ENCODE results near the gene AVEN.

The AVEN gene

DNA sequence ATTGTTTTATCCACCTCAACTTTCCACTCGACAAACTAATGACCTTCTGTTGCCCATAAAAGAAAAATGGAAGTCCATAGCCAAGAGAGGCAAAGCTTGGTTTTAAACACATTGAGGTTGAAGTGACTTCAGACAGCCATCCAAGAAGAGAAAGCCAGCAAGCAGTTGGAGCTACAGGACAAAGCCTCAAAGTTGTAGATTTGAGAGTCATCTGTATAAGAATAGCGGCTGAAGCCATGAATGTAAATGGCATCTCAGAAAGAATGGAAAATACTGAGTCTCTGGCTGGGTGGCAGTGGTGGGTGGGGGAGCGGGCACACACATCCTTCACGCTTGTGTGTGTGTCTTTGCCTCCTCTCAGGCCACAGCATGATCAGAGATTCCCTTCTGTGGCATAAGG, 194.8 kb downstream of the AVEN start:
- Histone ChIP-seq H3K79me2 (no peaks in the 10 kb centered on the region), H3K4me2 (ENCODE audit: low read length) (no peak overlapping the region), H3K9me3 (ENCODE audit: control insufficient read depth, low read length) (no peaks in the 10 kb centered on the region), H3K27me3 (ENCODE audit: control insufficient read depth, insufficient read depth, low read length) (no peaks in the 10 kb centered on the region), H3K4me3 (ENCODE audit: low read depth, low read length) (no peak overlapping the region), H3K27ac (no peak overlapping the region), H3K4me1 (no peaks in the 10 kb centered on the region), H3K9ac (no peak overlapping the region), H3K36me3 (ENCODE audit: control insufficient read depth, insufficient read depth, low read length) (no peaks in the 10 kb centered on the region), H2AFZ (no peak overlapping the region)
- TF ChIP-seq, protein P1, sequence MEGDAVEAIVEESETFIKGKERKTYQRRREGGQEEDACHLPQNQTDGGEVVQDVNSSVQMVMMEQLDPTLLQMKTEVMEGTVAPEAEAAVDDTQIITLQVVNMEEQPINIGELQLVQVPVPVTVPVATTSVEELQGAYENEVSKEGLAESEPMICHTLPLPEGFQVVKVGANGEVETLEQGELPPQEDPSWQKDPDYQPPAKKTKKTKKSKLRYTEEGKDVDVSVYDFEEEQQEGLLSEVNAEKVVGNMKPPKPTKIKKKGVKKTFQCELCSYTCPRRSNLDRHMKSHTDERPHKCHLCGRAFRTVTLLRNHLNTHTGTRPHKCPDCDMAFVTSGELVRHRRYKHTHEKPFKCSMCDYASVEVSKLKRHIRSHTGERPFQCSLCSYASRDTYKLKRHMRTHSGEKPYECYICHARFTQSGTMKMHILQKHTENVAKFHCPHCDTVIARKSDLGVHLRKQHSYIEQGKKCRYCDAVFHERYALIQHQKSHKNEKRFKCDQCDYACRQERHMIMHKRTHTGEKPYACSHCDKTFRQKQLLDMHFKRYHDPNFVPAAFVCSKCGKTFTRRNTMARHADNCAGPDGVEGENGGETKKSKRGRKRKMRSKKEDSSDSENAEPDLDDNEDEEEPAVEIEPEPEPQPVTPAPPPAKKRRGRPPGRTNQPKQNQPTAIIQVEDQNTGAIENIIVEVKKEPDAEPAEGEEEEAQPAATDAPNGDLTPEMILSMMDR (IDR thresholded peaks at IDR 0.05) = no peak

DNA sequence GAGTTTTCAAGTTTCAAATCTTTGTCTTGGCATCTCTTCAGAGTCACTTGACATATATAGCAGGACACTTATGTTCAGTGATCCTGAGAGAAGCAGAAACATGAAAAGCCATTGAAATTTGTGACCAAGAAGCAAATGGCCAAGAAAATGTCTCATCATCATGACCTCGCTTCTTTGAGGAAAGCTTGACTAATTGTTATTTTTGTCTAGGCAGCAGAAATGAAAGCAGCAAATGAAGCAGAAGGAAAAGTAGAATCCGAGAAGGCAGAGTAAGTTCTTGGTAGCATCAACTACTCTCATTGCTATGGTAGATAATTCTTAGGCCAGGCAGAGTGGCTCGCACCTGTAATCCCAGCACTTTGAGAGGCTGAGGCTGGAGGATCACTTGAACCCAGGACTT, 198.4 kb downstream of the AVEN start:
- Histone ChIP-seq H3K4me3 (ENCODE audit: low read depth, low read length) (no peak overlapping the region), H3K4me2 (ENCODE audit: low read length) (no peak overlapping the region), H2AFZ (no peak overlapping the region), H3K4me1 (no peaks in the 10 kb centered on the region), H3K27me3 (ENCODE audit: control insufficient read depth, insufficient read depth, low read length) (no peaks in the 10 kb centered on the region), H3K79me2 (no peaks in the 10 kb centered on the region), H3K9me3 (ENCODE audit: control insufficient read depth, low read length) (no peaks in the 10 kb centered on the region), H3K9ac (no peak overlapping the region), H3K27ac (no peak overlapping the region), H3K36me3 (ENCODE audit: control insufficient read depth, insufficient read depth, low read length) (no peaks in the 10 kb centered on the region)
- TF ChIP-seq, protein P1 (IDR thresholded peaks at IDR 0.05) = no peak

GRCh38 chr15:33839540-33839939, 199.5 kb downstream of the AVEN start:
- Histone ChIP-seq H3K9ac (no peak overlapping the region), H3K36me3 (ENCODE audit: control insufficient read depth, insufficient read depth, low read length) (no peaks in the 10 kb centered on the region), H3K4me1 (no peaks in the 10 kb centered on the region), H3K4me3 (ENCODE audit: low read depth, low read length) (no peak overlapping the region), H3K79me2 (no peaks in the 10 kb centered on the region), H3K4me2 (ENCODE audit: low read length) (no peak overlapping the region), H3K27me3 (ENCODE audit: control insufficient read depth, insufficient read depth, low read length) (no peaks in the 10 kb centered on the region), H2AFZ (no peak overlapping the region), H3K27ac (no peak overlapping the region), H3K9me3 (ENCODE audit: control insufficient read depth, low read length) (no peaks in the 10 kb centered on the region)
- TF ChIP-seq, protein P1 (IDR thresholded peaks at IDR 0.05) = no peak

- Histone ChIP-seq H3K9ac (no peak overlapping the region), H3K4me3 (ENCODE audit: low read depth, low read length) (no peak overlapping the region), H3K36me3 (ENCODE audit: control insufficient read depth, insufficient read depth, low read length) (no peaks in the 10 kb centered on the region), H2AFZ (no peak overlapping the region), H3K9me3 (ENCODE audit: control insufficient read depth, low read length) (no peaks in the 10 kb centered on the region), H3K4me2 (ENCODE audit: low read length) (no peak overlapping the region), H3K27me3 (ENCODE audit: control insufficient read depth, insufficient read depth, low read length) (no peaks in the 10 kb centered on the region), H3K4me1 (no peaks in the 10 kb centered on the region), H3K79me2 (no peaks in the 10 kb centered on the region), H3K27ac (no peak overlapping the region)
- TF ChIP-seq, protein P1 (IDR thresholded peaks at IDR 0.05) = no peak
These were observed 201.7 kb downstream of the AVEN start for GRCh38 chr15:33837294-33837693.

GRCh38 chr15:33834892-33835743, 203.9 kb downstream of the AVEN start:
- TF ChIP-seq, protein P1 (IDR thresholded peaks at IDR 0.05) = no peak
- H3K79me2 ChIP-seq = no peaks in the 10 kb centered on the region
- no peaks in the 10 kb centered on the region for H3K9me3 ChIP-seq (ENCODE audit: control insufficient read depth, low read length)
- no peaks in the 10 kb centered on the region for H3K36me3 ChIP-seq (ENCODE audit: control insufficient read depth, insufficient read depth, low read length)
- no peak overlapping the region for H3K9ac ChIP-seq
- H2AFZ ChIP-seq = no peak overlapping the region
- no peak overlapping the region for H3K4me2 ChIP-seq (ENCODE audit: low read length)
- H3K27me3 ChIP-seq (ENCODE audit: control insufficient read depth, insufficient read depth, low read length) = no peaks in the 10 kb centered on the region
- no peaks in the 10 kb centered on the region for H3K4me1 ChIP-seq
- H3K4me3 ChIP-seq (ENCODE audit: low read depth, low read length) = no peak overlapping the region
- no peak overlapping the region for H3K27ac ChIP-seq

Measured in parathyroid adenoma (tissue), 2 donors.